GM18511 (cell line): ENCODE data around the gene CNTRL.
"Not testable (repeated sequence)": the region's sequence is repeated elsewhere in the genome, so short reads cannot be mapped to it uniquely, and the experiment has no call there.

Source experiments
- ATAC-seq: cut with Tn5 transposase; IDR thresholded peaks from one replicate; pipeline ENCODE4 v1.9.1; 2021; ENCODE audit warnings: mild to moderate bottlenecking, moderate library complexity; ENCODE audit not compliant: unreplicated experiment

Gene CNTRL

DNA sequence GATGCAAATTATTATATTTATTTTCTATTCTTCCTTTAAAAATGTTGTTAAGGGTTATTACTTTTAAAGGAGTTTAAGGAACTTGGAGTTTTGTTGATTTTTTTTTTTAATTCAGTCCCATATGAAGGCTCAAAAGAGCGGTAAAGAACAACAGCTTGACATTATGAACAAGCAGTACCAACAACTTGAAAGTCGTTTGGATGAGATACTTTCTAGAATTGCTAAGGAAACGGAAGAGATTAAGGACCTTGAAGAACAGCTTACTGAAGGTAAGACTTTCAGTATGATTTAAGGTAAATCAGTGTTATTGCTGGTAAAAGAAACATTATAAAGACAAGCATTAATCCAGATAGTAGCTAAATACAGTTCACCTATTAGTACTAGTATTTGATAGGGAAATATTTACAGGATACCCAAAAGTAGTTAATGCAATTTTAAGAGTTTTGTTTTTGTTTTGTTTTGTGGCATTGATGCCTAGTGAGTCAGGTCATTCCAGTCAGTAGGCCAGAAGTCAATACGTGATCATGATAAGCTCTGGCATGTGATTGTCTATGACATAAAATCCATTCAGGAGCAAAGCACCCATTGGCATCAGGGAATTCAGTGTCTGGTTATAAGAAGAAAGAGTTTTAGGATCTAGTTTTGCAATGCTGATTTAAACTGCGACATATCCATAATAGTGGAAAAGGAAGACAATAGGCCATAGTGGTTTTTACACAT, 49.2 kb downstream of the CNTRL start:
- ATAC-seq = no peak

- ATAC-seq = no peak
Observed at GRCh38 chr9:121125590-121125989, 50.8 kb downstream of the CNTRL start.

DNA sequence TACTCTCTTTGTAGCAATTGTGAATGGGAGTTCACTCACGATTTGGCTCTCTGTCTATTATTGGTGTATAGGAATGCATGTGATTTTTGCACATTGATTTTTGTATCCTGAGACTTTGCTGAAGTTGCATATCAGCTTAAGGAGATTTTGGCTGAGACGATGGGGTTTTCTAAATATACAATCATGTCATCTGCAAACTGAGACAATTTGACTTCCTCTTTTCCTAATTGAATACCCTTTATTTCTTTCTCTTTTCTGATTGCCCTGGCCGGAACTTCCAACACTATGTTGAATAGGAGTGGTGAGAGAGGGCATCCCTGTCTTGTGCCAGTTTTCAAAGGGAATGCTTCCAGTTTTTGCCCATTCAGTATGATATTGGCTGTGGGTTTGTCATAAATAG, 54.6 kb downstream of the CNTRL start:
- ATAC-seq = not testable (repeated sequence)

- no peak for ATAC-seq
Observed at GRCh38 chr9:121133104-121133816, 58.5 kb downstream of the CNTRL start.

- no peak for ATAC-seq
Observed at GRCh38 chr9:121135642-121136041, 60.9 kb downstream of the CNTRL start.

DNA sequence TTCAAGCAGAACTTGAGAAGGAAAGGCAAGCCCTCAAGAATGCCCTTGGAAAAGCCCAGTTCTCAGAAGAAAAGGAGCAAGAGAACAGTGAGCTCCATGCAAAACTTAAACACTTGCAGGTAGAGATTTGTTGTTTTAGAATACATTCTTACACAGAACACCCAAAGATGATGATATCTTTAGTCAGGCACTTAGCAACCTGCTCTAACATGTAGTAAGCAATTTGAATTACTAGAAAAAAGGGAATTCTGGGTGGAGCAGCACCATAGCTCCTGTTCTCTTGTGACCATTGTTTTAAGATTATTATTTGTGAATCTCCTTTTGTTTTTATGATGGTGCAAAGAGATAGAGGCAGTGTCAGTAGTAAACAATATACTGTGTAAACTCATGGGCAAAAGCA, 63.8 kb downstream of the CNTRL start:
- ATAC-seq = no peak

DNA sequence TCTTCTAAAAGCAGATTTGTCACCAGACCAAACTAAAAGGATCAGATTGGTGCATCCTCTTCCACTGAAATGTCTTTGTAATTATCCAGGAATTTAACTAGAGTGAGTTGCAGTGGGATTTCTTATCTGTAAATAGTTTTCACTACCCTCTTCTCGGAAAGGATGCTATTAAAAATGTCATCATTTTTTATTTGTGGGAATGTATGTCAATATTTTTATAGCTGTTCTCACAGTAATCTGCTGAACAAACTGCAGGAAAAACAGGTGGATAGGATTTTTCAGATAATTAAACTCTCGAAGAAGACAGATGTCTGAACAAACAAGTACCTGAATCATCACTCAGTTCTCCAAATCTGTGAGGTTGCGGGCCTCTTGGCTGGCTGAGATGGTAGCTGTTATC, 64.2 kb downstream of the CNTRL start:
- no peak for ATAC-seq

DNA sequence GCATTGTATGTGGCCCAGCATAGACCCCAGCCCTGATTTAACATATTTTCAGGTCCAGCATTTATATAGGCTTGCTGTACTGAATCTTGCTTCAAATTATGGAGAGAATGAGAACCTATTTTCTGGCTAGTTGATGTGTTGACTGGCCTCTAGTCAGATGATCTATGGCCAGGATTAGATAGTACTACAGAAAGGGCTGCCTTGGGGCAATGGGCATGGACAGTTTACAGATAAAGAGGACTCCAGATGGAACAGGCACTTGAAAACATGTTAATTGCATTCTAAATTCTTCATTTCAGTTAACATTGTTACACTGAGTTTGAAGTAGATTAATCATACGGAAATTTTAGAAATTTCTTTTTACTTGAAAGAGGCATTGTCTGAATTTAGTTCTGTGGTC, 65.4 kb downstream of the CNTRL start:
- no peak for ATAC-seq

DNA sequence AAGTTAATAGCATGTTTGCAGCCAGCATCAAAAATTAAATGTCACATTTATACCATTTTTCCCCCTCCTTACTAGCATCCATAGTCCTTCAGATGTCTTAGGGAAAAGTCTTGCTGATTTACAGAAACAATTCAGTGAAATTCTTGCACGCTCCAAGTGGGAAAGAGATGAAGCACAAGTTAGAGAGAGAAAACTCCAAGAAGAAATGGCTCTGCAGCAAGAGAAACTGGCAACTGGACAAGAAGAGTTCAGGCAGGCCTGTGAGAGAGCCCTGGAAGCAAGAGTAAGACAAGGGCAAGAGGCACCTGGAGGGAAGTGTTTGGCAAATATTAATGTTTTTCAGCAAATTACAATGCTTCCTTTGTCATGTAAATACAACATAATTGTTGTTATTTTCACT, 66.6 kb downstream of the CNTRL start:
- ATAC-seq = no peak

DNA sequence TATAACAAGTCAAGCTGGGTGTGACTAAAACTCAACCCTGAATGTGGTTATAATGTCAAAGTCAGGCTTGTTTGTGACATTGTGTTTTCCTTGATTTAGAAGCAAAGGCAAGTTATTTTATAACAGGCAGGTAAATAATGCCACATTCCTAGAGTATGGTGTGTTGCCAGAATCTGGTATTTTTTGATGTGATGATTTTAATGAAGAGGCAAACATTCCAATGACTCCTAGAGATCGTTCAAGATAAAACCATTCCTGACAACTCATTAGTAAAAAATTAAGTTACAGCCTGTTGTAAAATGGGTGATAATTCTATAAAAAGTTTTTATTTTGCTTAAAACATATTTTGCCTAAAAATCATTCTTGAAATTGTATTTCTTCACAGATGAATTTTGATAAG, 67.0 kb downstream of the CNTRL start:
- ATAC-seq = no peak

DNA sequence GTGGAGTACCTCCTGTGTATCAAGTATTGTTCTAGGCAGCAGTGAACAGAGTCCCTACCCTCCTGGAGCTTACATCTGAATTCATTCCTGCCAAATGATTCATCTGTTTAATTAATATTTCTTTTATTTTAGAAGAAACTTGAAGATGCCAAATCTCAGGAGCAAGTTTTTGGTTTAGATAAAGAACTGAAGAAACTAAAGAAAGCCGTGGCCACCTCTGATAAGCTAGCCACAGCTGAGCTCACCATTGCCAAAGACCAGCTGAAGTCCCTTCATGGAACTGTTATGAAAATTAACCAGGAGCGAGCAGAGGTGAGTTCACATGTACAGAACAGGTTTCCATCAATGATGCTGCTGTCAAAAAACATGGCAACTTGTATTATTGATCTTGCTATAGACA, 69.0 kb downstream of the CNTRL start:
- ATAC-seq = no peak

GRCh38 chr9:121144482-121144881, 69.7 kb downstream of the CNTRL start:
- no peak for ATAC-seq

DNA sequence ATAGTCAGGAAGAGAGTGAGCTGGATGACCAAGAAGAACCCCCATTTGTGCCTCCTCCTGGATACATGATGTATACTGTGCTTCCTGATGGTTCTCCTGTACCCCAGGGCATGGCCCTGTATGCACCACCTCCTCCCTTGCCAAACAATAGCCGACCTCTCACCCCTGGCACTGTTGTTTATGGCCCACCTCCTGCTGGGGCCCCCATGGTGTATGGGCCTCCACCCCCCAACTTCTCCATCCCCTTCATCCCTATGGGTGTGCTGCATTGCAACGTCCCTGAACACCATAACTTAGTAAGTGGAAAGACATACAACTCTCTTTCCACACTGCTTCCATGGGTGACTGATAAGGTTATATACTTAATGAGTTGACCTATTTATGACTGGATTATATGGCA, 75.4 kb downstream of the CNTRL start:
- ATAC-seq = no peak

GRCh38 chr9:121153642-121154041, 78.9 kb downstream of the CNTRL start:
- ATAC-seq = no peak

DNA sequence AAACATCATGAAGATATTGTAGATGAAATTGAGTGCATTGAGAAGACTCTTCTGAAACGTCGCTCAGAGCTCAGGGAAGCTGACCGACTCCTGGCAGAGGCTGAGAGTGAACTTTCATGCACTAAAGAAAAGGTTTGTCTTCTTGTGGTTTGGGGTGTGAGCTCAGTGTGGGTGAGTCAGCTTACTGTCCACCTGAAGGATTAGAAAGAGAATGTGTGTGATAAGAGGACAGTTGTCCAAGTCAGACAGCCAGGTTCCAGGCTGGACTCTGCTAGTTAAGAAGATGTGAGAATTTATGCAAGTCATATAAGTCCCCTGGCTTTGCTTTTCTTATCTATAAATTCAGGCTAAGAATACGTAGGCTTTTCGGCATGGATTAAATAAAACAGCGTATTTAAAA, 80.0 kb downstream of the CNTRL start:
- ATAC-seq = no peak

DNA sequence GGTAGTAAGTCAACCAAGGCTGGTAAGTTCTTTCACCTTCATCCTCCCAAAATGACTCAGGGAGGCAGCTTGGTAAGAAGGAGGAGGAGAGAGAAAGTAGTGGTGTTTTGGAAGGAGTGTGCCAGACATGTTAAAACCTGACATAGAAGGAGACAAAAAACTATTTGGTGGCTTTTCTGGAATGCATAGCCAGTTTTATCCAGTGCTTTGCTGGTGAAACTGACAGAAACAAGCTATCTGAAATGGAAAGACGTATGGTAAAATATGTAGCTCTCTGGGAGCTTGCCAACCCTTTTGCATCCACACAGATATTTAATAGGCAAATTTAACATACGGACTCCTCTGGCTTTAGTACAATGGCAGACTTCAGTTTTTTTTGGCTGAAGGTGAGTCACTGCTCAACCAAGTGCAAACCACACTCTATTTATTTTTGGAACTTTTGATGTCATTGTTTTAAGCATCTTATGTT, 81.5 kb downstream of the CNTRL start:
- ATAC-seq = peak; percentile 87

GRCh38 chr9:121157939-121158338, 83.2 kb downstream of the CNTRL start:
- ATAC-seq = no peak

DNA sequence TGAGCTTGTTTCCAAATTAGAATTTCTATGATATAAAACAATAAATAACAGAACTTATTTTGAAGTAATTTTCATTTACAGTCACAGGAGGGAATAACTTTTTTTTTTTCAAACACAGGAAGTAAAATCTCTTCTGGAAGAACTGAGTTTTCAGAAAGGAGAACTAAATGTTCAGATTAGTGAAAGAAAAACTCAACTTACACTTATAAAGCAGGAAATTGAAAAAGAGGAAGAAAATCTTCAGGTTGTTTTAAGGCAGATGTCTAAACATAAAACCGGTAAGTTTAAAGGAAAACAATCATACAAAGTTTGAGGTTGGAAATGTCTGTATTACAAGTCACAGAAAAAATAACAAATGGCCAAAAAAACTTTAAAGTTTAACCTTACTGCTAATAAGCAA, 85.3 kb downstream of the CNTRL start:
- no peak for ATAC-seq

- ATAC-seq = no peak
Observed at GRCh38 chr9:121168052-121168451, 93.3 kb downstream of the CNTRL start.

DNA sequence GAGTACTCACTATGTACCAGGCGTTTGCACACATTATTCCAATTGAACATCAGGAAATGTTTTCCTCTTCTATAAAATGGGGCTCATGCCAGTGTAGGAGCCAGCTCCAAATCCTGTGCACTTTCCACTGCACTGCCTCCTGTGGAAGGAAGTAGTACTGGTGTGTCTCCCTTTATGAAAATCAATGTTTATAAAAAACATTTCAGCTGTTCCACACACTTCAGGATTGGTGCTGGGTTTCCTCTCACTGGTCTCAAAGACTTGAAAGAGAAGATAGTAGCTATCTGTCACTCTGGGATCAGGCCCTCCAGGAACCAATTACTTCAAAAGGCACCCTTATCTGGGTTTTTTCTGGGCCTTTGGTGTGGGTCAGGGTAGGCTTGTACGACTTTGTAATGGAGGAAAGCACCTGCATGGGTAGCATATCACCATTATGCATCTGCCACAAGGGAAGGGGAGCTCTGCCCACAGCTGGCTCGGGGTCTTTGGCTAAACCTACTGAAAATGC, 94.4 kb downstream of the CNTRL start:
- ATAC-seq = no peak

- ATAC-seq = no peak
Observed at GRCh38 chr9:121171236-121171635, 96.5 kb downstream of the CNTRL start.

GRCh38 chr9:121172726-121173487, 98.2 kb downstream of the CNTRL start:
- ATAC-seq = no peak
